Smooth muscle cell of the umbilical artery (primary cell): ENCODE data around the gene CWH43. TPM values are rescaled to one million over a fixed set of nuclear protein-coding genes. Genes with fewer than 3 reads are reported as not detected.

Source experiments
- total RNA-seq: library from RNA; depleted of rRNA; stranded (reverse); fragments of >200 nt; gene quantifications from 2 replicates; pipeline ENCODE4 v1.2.3, GENCODE V29; 2014

CWH43 gene
- not detected in 2 replicates for total RNA-seq

DNA sequence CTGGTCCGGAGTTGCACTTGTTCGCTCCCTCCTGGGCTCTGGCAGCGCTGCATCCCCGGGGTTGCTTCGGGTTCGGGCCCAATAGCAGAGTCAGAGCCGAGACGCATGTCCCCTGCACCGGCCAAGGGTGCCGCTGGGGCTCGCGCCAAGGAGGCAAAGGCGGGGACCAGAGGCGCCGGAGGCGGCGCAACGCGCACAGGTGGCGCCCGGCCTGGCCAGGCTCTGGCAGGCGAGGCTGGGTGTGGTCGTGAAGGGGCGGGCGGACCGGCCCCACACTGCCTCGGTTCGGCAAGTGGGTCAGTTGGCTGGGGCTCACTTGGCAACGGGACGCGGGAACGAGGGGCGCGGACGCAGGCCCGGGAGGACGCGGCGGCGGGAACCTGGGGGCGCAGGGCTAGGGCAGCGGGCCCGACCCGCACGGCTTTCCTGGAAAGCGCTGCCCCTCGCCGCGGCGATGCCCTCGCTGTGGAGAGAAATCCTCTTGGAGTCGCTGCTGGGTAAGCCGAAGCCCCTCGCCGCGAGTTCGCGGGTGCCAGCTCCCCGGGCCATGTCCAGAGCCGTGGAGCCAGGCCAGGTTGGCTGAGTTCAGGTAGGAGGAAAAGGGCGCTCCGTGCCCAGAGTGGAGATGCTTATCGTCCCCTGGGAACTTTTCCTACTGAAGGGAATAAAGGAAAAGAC lies at the start of gene CWH43:
Gene CWH43 (plus strand): TSS at position 300 of the 678 bp plus-strand sequence. CDS start 155 bp downstream, at position 455.

Other genes starting within 250 kb of the CWH43 start
- 50.2 and 72.7 TPM in 2 replicates for gene FRYL, start 206.0 kb upstream of the CWH43 start, total RNA-seq
- gene OCIAD1, start 155.2 kb upstream of the CWH43 start, total RNA-seq: 99.2 and 104 TPM in 2 replicates
- 11.6 and 15.9 TPM in 2 replicates for gene OCIAD2, start 79.5 kb upstream of the CWH43 start, total RNA-seq